IgD-negative memory B cell (primary cell): ENCODE data around the gene OAT. TPM values are rescaled to one million over a fixed set of nuclear protein-coding genes. Genes with fewer than 3 reads are reported as not detected.
A peak's percentile ranks its signal among the peaks of the same experiment; 100 is the strongest.
"Not testable (repeated sequence)": the region's sequence is repeated elsewhere in the genome, so short reads cannot be mapped to it uniquely, and the experiment has no call there.

Experiments used
- H3K27ac Mint-ChIP-seq, 3 donors: one replicate each; pipeline ENCODE4 v1.8.0; 2020 to 2022; ENCODE audit warnings: mild to moderate bottlenecking in 3 of 3, mixed read lengths in 3 of 3, moderate library complexity in 1 of 3
- H3K27me3 Mint-ChIP-seq: one replicate; pipeline ENCODE4 v1.8.0; 2021; ENCODE audit warnings: mixed read lengths
- H3K36me3 Mint-ChIP-seq: one replicate; pipeline ENCODE4 v1.8.0; 2020; ENCODE audit warnings: mild to moderate bottlenecking, mixed read lengths
- H3K4me1 Mint-ChIP-seq, 3 donors: one replicate each; pipeline ENCODE4 v1.8.0; 2020 to 2022; ENCODE audit warnings: mixed read lengths in 3 of 3, mild to moderate bottlenecking in 1 of 3
- H3K4me3 Mint-ChIP-seq, 4 donors: one replicate each; pipeline ENCODE4 v1.8.0; 2020 to 2022; ENCODE audit warnings: mild to moderate bottlenecking in 4 of 4, mixed read lengths in 4 of 4, moderate library complexity in 3 of 4
- H3K9me3 Mint-ChIP-seq, 3 donors: one replicate each; pipeline ENCODE4 v1.8.0; 2020 to 2021; ENCODE audit warnings: mixed read lengths in 3 of 3, mild to moderate bottlenecking in 1 of 3
- polyA plus RNA-seq: library from polyadenylated mRNA; unstranded; fragments of 300-500 nt; fragmentation: Illumina TruSeq; gene quantifications from one replicate; pipeline ENCODE4 v1.2.3, GENCODE V29; 2021

Gene OAT
- polyA plus RNA-seq, 1 donor from 2014 or later = 46.4 TPM

DNA sequence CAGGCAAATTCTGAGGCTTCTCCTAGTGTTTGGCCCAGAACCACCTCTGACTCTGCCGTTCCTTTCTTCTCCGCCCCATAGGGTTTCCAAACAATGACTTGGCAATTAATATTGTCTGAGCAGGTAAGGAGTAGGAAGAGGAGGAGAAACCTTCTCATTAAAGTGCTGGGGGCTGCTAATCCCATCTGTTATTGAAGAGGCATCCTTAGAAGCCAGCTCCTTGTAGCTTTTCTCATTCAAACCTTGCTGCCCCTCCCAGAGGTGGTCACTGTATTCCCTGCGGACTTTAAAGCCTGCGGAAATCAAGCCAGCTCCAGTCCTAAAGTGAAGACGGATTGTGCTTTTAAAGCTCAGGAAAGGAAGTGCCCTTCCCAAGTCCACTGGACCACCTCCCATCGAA, 32.6 kb upstream of the OAT start:
- H3K27ac Mint-ChIP-seq = peak overlapping the region in 1 of 3 donors; percentile 50
- H3K9me3 Mint-ChIP-seq = no peaks in the 10 kb centered on the region
- H3K4me3 Mint-ChIP-seq = peak overlapping the region in 2 of 4 donors; percentile 5 to 77
- peaks cover 66% of the 10 kb centered on the region for H3K27me3 Mint-ChIP-seq
- peaks cover 11 to 19% (median 15%) of the 10 kb centered on the region in 3 donors for H3K4me1 Mint-ChIP-seq
- no peaks in the 10 kb centered on the region for H3K36me3 Mint-ChIP-seq

DNA sequence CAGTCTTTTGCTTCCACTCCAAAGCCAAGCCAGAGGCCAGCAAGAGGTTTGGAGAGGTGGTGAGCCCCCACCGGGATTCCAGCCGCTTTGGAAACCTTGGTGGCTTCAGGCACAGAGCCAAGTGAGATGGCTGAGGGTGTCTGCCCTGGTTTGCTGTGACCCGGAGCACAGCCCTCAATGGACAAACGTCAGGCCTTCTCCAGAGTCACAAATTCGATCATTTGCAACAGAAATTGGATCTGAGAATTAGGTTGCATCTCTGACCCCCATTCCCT, 32.0 kb upstream of the OAT start:
- Mint-ChIP-seq H3K4me3 (peak overlapping the region in 1 of 4 donors; percentile 5), H3K9me3 (no peaks in the 10 kb centered on the region), H3K4me1 (peaks cover 15 to 19% (median 15%) of the 10 kb centered on the region in 3 donors), H3K27me3 (peaks cover 63% of the 10 kb centered on the region), H3K27ac (peak overlapping the region in 1 of 3 donors; percentile 50), H3K36me3 (no peaks in the 10 kb centered on the region)

DNA sequence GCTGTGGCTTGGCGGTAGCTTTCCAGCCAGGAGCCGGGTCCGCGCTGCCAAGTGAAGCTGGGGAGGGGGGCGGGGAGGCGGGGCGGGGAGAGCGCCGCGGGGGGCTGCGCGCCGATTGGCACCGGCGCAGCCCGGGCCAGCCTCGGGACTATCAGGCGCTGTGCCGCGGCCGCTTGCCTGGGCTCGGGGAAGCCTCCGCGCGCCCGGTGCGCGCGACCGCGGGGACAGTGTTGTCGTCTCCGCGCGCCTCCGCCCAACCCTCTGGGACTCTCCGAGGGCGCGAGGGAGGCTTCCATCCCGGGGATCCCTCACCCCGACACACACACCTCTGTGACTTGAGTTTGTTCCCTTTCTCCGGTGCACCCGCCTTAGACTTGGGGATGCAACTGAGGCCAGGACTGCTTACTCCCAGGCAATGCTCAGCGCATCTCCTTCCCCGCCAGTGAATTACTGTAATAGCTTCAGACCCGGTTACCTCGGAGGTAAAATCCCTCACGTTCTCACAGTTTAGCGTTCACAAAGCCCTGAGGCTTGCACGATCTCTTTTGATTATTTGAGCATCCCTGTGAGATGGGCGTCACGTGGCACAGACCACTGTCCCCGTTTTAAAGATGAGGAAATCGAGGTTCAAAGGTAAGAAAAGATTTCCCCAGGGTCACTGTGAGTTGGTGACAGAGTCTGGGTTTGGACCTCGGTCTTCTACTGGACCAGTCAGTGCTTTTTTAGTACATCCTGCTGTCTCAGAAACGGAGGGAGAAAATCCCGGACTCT, 31.5 kb upstream of the OAT start, which contains the start of gene NKX1-2:
TSS of gene NKX1-2 (minus strand) at position 24 of the 771 bp plus-strand sequence. CDS start 92 bp downstream, outside the sequence.
- H3K27ac Mint-ChIP-seq = peak within 1 kb of the TSS in 2 of 3 donors; percentile 50 to 76
- H3K4me3 Mint-ChIP-seq = peak within 1 kb of the TSS; percentile 5 to 85 (median 71)
- no peaks in the 10 kb centered on the region for H3K36me3 Mint-ChIP-seq
- H3K27me3 Mint-ChIP-seq = peaks cover 61% of the 10 kb centered on the region
- no peaks in the 10 kb centered on the region for H3K9me3 Mint-ChIP-seq
- H3K4me1 Mint-ChIP-seq = peaks cover 15 to 19% (median 15%) of the 10 kb centered on the region in 3 donors

DNA sequence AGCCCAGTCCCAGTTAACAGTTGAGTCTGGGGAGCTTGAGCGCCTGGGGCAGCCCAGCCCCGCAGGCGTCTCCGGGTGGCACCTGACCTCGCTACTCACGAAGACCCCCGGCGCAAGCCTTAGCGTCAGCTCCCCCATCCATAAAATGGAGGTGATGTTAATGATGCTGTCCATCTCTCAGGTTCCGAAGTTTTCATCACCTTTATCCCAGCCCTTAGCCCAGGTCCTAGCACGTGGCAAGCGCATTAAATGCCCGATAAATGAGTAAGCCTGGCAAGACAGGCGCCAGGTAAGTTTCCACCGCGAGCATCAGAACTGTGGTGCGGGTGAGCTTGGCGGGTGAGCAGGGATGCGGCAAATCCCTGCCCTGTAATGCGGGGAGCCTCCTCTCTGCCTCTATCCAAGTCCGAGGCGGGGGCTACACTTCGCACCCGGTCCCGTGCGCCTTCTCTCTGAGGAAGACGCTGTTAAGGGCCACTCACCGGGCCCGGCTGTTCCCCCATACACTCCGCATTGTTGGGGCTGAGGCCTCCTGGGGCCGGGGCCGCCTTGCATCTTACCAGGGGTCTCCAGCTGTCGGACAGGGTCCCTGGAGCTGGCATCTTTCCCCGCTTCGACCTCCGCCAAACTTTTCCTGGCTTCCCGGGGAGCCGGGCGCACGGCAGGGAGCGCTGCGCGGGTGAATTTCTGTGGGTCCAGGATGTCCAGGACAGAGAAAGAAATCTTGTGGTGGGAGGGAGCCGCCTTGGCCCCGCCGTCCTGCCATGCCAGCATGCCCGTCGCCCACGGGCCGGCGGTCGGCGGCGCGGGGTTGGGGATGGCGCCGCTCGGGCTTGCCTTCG, 30.7 kb upstream of the OAT start:
- H3K9me3 Mint-ChIP-seq = no peaks in the 10 kb centered on the region
- H3K27ac Mint-ChIP-seq = peak overlapping the region in 1 of 3 donors; percentile 63
- H3K36me3 Mint-ChIP-seq = no peaks in the 10 kb centered on the region
- peaks cover 58% of the 10 kb centered on the region for H3K27me3 Mint-ChIP-seq
- H3K4me3 Mint-ChIP-seq = peak overlapping the region in 3 of 4 donors; percentile 61 to 85 (median 81)
- H3K4me1 Mint-ChIP-seq = peaks cover 15 to 17% (median 15%) of the 10 kb centered on the region in 3 donors

DNA sequence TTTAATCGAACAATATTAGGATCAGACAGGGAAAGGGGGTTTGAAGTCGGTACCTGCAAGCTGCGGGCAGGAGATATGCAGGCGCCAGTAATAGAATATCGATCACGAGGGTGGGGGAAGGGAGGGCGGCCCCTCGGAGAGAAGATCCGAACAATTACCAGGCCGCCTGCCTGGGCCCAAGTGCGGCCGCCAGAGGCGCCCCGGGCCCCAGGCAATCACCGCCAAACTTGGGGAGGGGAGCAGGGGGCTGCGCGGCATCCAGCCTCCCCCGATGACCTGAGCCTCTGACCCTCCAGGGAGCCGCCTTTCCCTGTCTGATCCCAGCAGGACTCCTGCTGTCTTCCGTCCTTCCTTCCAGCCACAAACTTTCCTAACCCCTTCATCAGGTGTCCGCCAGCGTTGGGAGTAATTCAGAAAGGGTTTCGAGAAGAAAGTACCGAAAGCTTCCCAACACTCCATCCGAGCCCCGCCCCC, 30.0 kb upstream of the OAT start:
- no peaks in the 10 kb centered on the region for H3K36me3 Mint-ChIP-seq
- peaks cover 58% of the 10 kb centered on the region for H3K27me3 Mint-ChIP-seq
- H3K9me3 Mint-ChIP-seq = no peaks in the 10 kb centered on the region
- H3K27ac Mint-ChIP-seq = peak overlapping the region in 1 of 3 donors; percentile 63
- peaks cover 15 to 17% (median 15%) of the 10 kb centered on the region in 3 donors for H3K4me1 Mint-ChIP-seq
- H3K4me3 Mint-ChIP-seq = peak overlapping the region in 3 of 4 donors; percentile 61 to 85 (median 81)

DNA sequence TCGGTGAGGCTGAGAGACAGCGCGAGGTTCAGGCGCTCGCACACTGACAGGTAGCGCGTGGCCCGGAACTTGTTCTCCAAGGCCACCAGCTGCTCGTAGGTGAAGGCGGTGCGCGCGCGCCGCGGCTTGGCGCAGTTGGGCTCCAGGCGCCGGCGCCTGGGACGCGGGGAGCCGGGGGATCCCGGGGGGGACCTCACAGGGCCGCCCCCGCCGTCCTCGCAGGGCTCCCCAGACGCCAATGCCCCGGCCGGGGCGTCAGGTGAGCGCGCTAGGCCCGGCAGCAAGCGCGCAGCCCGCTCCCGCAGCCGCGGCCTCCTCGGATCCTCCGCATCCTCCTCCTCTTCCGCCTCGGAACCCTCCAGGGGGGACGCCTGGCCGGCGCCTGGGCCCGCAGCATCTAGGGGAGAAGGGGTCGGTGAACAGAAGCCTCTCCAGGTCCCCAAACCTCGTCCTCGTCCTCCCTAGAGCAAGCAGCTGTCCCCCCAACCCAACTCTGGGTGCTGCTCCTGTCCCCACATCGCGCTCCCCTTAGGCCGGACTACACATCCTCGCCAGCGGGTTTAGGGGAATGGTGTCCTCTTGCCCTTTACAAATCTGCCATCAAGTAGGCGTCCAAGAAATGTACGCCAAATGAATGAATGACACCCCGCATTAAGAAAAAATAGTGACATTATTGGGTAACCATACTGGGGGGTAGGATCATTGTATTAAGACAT, 29.2 kb upstream of the OAT start:
- H3K27ac Mint-ChIP-seq = peak overlapping the region in 1 of 3 donors; percentile 57
- H3K9me3 Mint-ChIP-seq = no peaks in the 10 kb centered on the region
- H3K4me1 Mint-ChIP-seq = peaks cover 15 to 17% (median 15%) of the 10 kb centered on the region in 3 donors
- no peaks in the 10 kb centered on the region for H3K36me3 Mint-ChIP-seq
- peak overlapping the region in 3 of 4 donors; percentile 67 to 78 (median 72) for H3K4me3 Mint-ChIP-seq
- H3K27me3 Mint-ChIP-seq = peaks cover 57% of the 10 kb centered on the region

DNA sequence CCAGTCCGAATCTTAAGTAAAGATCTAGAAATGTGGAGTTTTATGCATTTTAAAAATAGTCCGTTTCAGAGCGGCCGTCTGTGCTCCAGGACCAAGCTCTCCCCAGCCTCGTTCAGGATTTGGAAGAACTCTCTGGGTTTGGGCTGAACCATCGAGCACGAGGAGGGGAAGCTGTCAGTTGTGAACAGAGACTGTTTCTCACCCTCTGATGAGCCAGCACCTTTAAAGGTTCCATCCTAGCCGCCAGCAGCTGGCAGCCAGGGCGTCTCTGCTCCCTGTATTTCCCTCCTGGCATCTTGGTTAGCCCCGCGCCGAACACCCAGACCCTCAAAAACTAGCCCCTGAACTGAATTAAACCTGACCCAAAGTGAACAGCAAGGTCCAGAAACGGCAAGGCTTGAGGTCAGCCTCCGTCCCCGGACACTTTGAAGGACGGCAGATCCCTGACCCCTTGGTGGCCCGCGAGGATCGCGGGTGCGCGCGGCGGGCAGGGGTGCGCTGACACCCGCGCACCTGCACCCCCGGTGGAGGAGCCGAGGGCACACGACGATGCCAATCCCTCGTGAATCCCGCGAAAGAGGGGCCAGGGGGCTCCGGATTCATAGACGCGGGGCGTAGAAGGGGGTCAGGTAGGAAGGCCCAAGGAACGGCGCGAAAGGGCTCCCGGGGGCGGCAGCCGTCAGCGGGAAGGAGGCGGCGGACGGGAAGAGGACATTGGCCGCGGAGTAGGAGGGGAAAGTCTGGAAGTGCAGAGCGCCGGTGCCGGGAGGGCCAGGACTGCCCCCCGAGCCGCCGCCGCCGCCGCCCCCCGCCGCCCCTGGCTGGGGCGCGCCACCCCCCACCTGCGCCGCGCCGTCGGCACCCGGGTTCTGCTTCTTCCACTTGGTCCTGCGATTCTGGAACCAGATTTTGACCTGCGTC, 28.4 kb upstream of the OAT start:
- peak overlapping the region in 1 of 4 donors; percentile 47 for H3K4me3 Mint-ChIP-seq
- H3K27me3 Mint-ChIP-seq = peaks cover 55% of the 10 kb centered on the region
- H3K9me3 Mint-ChIP-seq = no peaks in the 10 kb centered on the region
- H3K27ac Mint-ChIP-seq = peak overlapping the region in 1 of 3 donors; percentile 57
- peaks cover 15 to 17% (median 15%) of the 10 kb centered on the region in 3 donors for H3K4me1 Mint-ChIP-seq
- H3K36me3 Mint-ChIP-seq = no peaks in the 10 kb centered on the region

DNA sequence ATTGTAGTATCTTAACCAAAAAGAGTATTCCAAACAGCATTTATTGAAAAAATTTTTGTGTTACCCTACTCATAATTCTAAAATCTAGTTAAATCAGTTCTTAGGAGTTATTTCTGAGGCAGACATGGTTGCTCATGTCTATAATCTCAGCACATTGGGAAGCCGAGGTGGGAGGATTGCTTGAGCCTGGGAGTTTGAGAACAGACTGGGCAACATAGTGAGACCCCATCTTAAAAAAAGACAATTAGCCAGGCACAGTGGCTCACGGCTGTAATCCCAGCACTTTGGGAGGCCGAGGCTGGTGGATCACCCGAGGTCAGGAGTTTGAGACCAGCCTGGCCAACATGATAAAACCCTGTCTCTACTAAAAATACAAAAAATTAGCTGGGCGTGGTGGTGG, 23.0 kb upstream of the OAT start:
- H3K4me3 Mint-ChIP-seq, H3K4me1 Mint-ChIP-seq, H3K36me3 Mint-ChIP-seq, H3K27ac Mint-ChIP-seq, H3K9me3 Mint-ChIP-seq: not testable (repeated sequence)
- H3K27me3 Mint-ChIP-seq = peaks cover 34% of the 10 kb centered on the region

DNA sequence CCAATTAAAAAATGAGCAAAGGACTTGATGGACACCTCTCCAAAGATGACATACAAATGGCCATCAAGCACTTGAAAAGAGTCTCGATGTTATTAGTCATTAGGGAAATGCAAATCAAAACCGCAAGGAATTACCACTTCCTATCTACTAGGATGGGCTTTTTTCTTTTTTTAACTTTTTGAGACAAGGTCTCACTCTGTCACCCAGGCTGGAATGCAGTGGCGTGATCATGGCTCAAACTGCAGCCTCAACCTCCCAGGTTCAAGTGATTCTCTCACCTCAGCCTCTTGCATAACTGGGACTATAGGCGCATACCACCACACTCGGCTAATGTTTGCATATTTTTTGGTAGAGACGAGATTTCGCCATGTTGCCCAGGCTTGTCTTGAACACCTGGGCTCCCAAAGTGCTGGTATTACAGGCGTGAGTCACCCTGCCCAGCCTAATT, 17.5 kb upstream of the OAT start:
- Mint-ChIP-seq H3K27ac (peak overlapping the region in 1 of 3 donors; percentile 8), H3K36me3 (peaks cover 1% of the 10 kb centered on the region), H3K27me3 (peaks cover 31% of the 10 kb centered on the region), H3K4me3 (peak overlapping the region in 3 of 4 donors; percentile 44 to 84 (median 80)), H3K4me1 (peaks cover 6 to 17% (median 7%) of the 10 kb centered on the region in 3 donors), H3K9me3 (no peaks in the 10 kb centered on the region)

DNA sequence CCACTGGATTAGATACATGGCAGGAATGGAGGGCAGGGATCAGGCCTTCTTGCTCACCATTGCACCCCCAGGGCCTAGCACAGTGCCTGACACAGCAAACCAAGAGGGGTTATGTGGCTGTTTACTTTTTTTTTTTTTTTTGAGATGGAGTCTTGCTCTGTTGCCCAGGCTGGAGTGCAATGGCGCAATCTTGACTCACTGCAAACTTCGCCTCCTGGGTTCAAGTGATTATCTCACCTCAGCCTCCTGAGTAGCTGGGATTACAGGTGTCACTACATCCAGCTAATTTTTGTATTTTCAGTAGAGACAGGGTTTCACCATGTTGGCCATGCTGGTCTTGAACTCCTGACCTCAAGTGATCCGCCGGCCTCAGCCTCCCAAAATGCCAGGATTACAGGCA, 17.0 kb upstream of the OAT start:
- not testable (repeated sequence) for H3K27ac Mint-ChIP-seq, H3K36me3 Mint-ChIP-seq, H3K9me3 Mint-ChIP-seq
- Mint-ChIP-seq H3K27me3 (peaks cover 29% of the 10 kb centered on the region), H3K4me3 (peak overlapping the region in 2 of 4 donors; percentile 3 to 84), H3K4me1 (peaks cover 6 to 17% (median 7%) of the 10 kb centered on the region in 3 donors)

DNA sequence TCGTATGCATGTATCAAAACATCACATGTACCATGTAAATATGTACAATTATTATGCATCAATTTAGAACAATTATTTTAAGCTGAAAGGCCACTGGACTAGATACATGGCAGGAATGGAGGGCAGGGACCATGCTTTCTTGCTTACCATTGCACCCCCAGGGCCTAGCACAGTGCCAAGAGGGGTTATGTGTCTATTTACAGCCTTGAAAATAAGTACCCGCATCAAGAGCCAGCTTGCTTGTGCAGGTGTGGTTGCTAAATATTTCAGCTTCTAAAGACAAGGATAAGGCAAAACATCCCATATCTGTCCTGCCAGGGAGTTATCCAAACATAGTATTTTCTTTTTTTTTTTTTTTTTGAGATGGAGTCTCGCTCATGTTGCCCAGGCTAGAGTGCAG, 14.7 kb upstream of the OAT start:
- no peaks in the 10 kb centered on the region for H3K9me3 Mint-ChIP-seq
- peaks cover 6 to 17% (median 7%) of the 10 kb centered on the region in 3 donors for H3K4me1 Mint-ChIP-seq

DNA sequence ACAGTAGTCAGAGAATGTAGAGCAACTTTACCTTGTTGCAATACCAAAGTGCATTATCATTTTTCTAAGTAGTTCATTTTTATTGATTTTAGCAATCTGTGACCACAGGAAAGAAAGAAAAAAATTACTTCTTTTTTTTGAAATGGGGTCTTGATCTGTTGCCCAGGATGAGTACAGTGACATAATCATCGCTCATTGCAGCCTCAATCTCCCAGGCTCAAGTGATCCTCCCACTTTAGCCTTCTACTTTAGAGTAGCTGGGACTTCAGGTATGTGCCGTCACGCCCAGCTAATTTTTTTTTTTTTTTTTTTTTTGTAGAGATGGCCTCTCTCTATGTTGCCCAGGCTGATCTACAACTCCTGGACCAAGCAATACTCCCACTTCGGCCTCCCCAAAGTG, 11.4 kb upstream of the OAT start:
- H3K27me3 Mint-ChIP-seq = peaks cover 30% of the 10 kb centered on the region
- no peaks in the 10 kb centered on the region for H3K36me3 Mint-ChIP-seq
- no peak overlapping the region for H3K4me3 Mint-ChIP-seq
- H3K27ac Mint-ChIP-seq = no peak overlapping the region
- no peaks in the 10 kb centered on the region for H3K9me3 Mint-ChIP-seq
- H3K4me1 Mint-ChIP-seq = peaks cover 0 to 3% (median 0%) of the 10 kb centered on the region in 3 donors

More for the DNA sequence above, 14.7 kb upstream of the OAT start:
- Mint-ChIP-seq H3K36me3 (peaks cover 1% of the 10 kb centered on the region), H3K27ac (no peak overlapping the region), H3K4me3 (no peak overlapping the region), H3K27me3 (peaks cover 31% of the 10 kb centered on the region)

DNA sequence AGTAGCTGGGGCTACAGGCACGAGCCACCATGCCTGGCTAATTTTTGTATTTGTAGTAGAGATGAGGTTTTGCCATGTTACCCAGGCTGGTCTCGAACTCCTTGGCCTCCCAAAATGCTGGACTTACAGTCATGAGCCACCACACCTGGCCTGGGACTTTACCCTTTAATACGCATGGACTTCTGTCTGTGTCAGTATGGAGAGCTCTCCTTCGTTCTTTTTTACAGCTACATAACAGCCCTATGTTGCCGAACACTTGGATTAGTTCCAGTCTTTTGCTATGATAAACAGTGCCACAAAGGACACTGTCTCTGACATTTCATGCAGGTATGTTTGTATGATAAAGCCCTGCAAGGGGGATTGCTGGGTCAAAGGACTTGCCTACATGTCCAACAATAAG, 10.9 kb upstream of the OAT start:
- Mint-ChIP-seq H3K27ac (no peak overlapping the region), H3K27me3 (peaks cover 30% of the 10 kb centered on the region), H3K4me3 (no peak overlapping the region), H3K36me3 (no peaks in the 10 kb centered on the region), H3K9me3 (no peaks in the 10 kb centered on the region), H3K4me1 (no peaks in the 10 kb centered on the region)
